Measurements from ENCODE around the gene LYPD8. TPM values are rescaled to one million over a fixed set of nuclear protein-coding genes. Genes with fewer than 3 reads are reported as not detected.

The LYPD8 gene
- total RNA-seq, 2 donors from 2014 or later = 366 to 407 TPM

GRCh38 chr1:248714248-248714647, 41.3 kb downstream of the LYPD8 start:
- DNase-seq (no peak), ATAC-seq (no peak)
- intact Hi-C loops (cut with DNase I, micrococcal nuclease) = no loop called here

DNA sequence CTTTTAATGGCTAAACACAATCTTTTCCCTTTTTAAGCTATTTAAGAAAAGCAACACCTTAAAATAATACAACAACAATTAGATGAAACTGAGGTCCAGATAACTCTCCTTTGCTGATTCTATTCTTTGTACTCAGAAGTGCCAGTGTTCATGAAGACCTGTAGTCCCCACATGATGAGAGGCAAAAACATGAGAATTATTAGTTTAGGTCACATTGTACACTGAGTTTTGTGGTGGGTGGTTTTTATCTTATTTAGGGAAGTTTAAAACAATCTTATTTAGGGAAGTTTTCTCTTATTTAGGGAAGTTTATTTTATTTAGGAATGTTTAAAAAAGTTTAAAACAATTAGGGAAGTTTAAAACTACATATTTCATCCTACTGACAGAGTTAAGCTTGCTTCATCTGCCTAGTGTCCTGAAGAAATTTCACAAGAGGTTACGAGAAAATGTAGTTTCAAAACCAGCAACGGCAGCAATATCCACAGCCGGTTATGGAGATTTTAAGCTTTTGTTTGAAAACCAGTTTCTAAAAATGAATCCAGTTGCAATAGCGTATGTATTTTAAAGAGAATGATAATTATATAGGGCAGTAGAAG, 45.2 kb downstream of the LYPD8 start:
- no peak for ATAC-seq
- DNase-seq = no peak
- intact Hi-C loops (cut with DNase I, micrococcal nuclease) = no loop called here

DNA sequence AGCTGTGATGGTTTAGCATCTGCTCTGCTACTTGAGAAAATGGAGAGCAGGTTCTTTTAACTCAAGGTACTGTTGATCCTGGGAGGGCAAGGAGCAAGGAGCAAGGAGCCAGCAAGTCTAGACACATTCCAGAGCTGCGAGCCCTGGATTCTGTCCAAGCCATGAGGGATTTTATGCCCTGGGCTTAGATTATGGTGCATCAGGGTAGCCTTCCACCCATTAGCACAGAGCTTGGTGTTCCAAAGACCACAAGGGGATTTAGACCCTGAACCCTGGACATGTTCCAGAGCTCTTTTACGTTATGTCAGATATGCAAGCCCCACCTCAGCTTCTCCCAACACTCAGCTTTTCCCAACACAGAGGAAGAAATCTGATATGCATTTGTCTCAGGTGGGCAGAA, 51.0 kb downstream of the LYPD8 start:
- ATAC-seq (peak; percentile 15), DNase-seq (no peak)
- intact Hi-C loops (cut with DNase I, micrococcal nuclease) = no loop called here

DNA sequence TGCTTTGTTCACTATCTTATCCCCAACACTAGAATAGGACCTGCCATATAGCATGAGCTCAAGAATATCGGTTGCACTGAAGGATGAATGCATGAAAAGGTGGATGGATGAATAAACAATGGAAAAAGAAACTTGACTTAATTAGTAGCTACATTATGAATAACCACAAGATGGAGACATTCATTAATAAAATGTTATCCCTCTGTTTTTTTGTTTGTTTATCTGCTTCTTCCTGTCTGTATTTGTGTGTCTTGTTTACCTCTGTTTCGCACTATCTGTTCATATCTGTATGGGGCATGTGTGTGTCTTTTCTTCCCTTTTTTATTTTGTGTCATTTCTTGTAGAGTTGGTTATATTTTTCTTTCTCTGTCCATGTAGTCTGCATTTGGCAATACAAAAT, 51.9 kb downstream of the LYPD8 start:
- no peak for DNase-seq
- intact Hi-C loops (cut with DNase I, micrococcal nuclease) = no loop called here
- ATAC-seq = no peak

GRCh38 chr1:248702714-248703113, 52.8 kb downstream of the LYPD8 start, which contains the start of gene OR14I1:
Gene OR14I1 (minus strand): TSS chr1:248702766.
- intact Hi-C loops (cut with DNase I, micrococcal nuclease) = no loop called here
- DNase-seq (no peak), ATAC-seq (no peak)

GRCh38 chr1:248699099-248699498, 56.5 kb downstream of the LYPD8 start:
- intact Hi-C loops (cut with DNase I, micrococcal nuclease) = no loop called here
- ATAC-seq (no peak), DNase-seq (no peak)

GRCh38 chr1:248697907-248698306, 57.7 kb downstream of the LYPD8 start:
- ATAC-seq (peak; percentile 90), DNase-seq (peak in 1 of 2 donors; percentile 16)
- intact Hi-C loops (cut with DNase I, micrococcal nuclease) = no loop called here

- no peak for DNase-seq
- no peak for ATAC-seq
- intact Hi-C loops (cut with DNase I, micrococcal nuclease) = no loop called here
Measured at GRCh38 chr1:248696774-248697173, 58.8 kb downstream of the LYPD8 start.

DNA sequence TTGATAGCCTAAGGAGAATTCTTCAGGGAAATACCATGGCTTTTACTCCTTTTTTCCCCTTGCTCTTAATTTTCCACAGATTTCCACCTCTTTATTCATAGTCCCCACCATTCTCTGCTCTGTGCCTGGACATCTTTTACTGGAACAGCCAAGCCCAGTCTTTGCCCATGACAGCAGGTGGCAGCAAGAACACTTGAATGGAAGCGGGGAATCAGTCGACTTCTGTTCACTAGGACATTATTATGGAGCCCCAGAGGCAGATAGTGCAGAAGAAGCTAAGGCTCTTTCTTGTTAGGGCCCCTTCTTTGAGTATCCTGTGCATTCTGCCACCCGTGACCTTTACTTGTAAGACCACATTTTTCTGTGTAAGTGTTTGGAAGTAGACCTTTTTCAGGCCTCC, 59.3 kb downstream of the LYPD8 start:
- peak in 1 of 2 donors; percentile 40 for DNase-seq
- peak; percentile 91 for ATAC-seq

DNA sequence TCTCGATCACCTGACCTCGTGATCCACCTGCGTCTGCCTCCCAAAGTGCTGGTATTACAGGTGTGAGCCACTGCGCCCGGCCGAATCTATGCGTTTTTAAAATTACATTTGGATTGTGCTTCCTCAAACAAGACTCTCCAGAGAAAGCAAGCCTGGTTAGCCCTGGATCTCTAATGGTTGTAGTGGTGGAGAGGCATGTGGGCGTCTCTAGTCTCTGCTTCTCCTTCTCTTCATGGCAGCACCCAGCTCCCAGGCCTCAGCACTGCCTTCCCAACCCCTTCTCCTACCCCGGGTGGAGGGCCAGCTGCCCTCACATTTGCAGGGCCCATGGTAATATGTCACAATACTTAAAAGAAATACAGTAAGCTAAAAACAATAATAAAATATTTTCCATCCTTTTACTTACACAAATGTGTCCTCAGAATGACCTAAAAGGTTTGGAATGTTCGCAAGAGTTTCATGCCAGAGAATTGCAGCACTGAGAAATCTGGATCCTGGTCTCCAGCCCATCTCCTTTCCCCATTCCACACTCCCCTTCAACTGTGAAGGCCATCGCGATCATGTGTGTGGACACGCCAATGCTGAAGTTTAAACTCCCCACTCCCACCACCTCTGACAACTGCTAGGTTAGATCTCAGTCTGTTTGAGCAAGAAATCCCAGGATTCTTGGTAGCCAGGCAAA, 60.0 kb downstream of the LYPD8 start:
- no peak for DNase-seq
- intact Hi-C loops (cut with DNase I, micrococcal nuclease) = no loop called here
- ATAC-seq = no peak

More for the DNA sequence above, 59.3 kb downstream of the LYPD8 start:
- intact Hi-C loops (cut with DNase I, micrococcal nuclease) = no loop called here

- intact Hi-C loops (cut with DNase I, micrococcal nuclease) = no loop called here
- DNase-seq (no peak), ATAC-seq (no peak)
Measured at GRCh38 chr1:248691567-248692155, 63.9 kb downstream of the LYPD8 start.

Other genes starting within 250 kb of the LYPD8 start
- gene OR2G6, start 247.7 kb downstream of the LYPD8 start, total RNA-seq = not detected
- gene OR2T29, start 193.0 kb downstream of the LYPD8 start, total RNA-seq = not detected
- not detected for gene OR2T34, start 181.0 kb downstream of the LYPD8 start, total RNA-seq
- gene OR2T10, start 158.1 kb downstream of the LYPD8 start, total RNA-seq = not detected
- not detected for gene OR2T11, start 120.7 kb downstream of the LYPD8 start, total RNA-seq
- gene OR2T35, start 110.5 kb downstream of the LYPD8 start, total RNA-seq = not detected
- gene OR2T27, start 100.2 kb downstream of the LYPD8 start, total RNA-seq = not detected
- gene OR14I1, start 53.0 kb downstream of the LYPD8 start, total RNA-seq = not detected
- gene SH3BP5L, start 70.2 kb upstream of the LYPD8 start, total RNA-seq = 10 to 100 TPM; 22.2 to 25.9 TPM
- gene ZNF672, start 82.5 kb upstream of the LYPD8 start, total RNA-seq = 10 to 100 TPM; 32.9 to 36.2 TPM
- 10 to 100 TPM; 26.9 to 31.4 TPM for gene ZNF692, start 103.3 kb upstream of the LYPD8 start, total RNA-seq
- 1 to 10 TPM; 7.5 to 9.2 TPM for gene PGBD2, start 150.5 kb upstream of the LYPD8 start, total RNA-seq

All from left colon (tissue), 2 donors.